Tibial nerve (tissue), 4 donors: ENCODE measurements around the gene MOB1B.

Experiments used
- CTCF ChIP-seq, 5 experiments: fragments of 200-600 bp in 3 of 5; fragments of 450-650 bp in 2 of 5; sonication (generic) in 3 of 5; IDR thresholded peaks; one replicate each; pipeline ENCODE4 v1.5.1; 2016 to 2019; ENCODE audit warnings: antibody characterized with exemption in 5 of 5, mild to moderate bottlenecking in 3 of 5, moderate library complexity in 2 of 5
- EP300 ChIP-seq, 2 donors: sonication (generic); formaldehyde crosslinking; IDR thresholded peaks; one replicate each; pipeline ENCODE4 v1.6.1; 2017; ENCODE audit warnings: antibody characterized with exemption in 2 of 2, mild to moderate bottlenecking in 1 of 2
- POLR2A ChIP-seq, 2 donors: fragments of 450-650 bp; IDR thresholded peaks; one replicate each; pipeline ENCODE4 v1.6.1; 2017; ENCODE audit warnings: antibody characterized with exemption in 2 of 2, mild to moderate bottlenecking in 2 of 2, moderate library complexity in 2 of 2

- TF ChIP-seq CTCF (IDR thresholded peaks at IDR 0.05), result no peak
- no peak for TF ChIP-seq POLR2A (IDR thresholded peaks at IDR 0.05)
- TF ChIP-seq EP300 (IDR thresholded peaks at IDR 0.05), result no peak
Observed at GRCh38 chr4:70996018-70996360, 93.8 kb downstream of the MOB1B start.
